ENCODE measurements around the gene RPH3AL. TPM values are rescaled to one million over a fixed set of nuclear protein-coding genes. Genes with fewer than 3 reads are reported as not detected.
"Not testable (repeated sequence)": the region's sequence is repeated elsewhere in the genome, so short reads cannot be mapped to it uniquely, and the experiment has no call there.

RPH3AL gene
- polyA plus RNA-seq, 4 donors: 10.5 to 18.8 (median 12.0) TPM

GRCh38 chr17:178292-179065, 174.1 kb downstream of the RPH3AL start:
- H3K27me3 ChIP-seq (ENCODE audit: control insufficient read depth in 3 of 3, insufficient read depth in 3 of 3, low read length in 3 of 3): peaks cover 10 to 46% (median 20%) of the 10 kb centered on the region in 3 donors
- no peaks in the 10 kb centered on the region for H3K36me3 ChIP-seq (ENCODE audit: control insufficient read depth in 3 of 3, insufficient read depth in 2 of 3, low read depth in 1 of 3, low read length in 3 of 3)
- peak overlapping the region in 1 of 3 donors; percentile 4 for H3K27ac ChIP-seq (ENCODE audit: low read depth in 1 of 3, low read length in 2 of 3)
- peaks cover 0 to 6% (median 0%) of the 10 kb centered on the region in 3 donors for H3K4me1 ChIP-seq (ENCODE audit: control insufficient read depth in 3 of 3, insufficient read depth in 2 of 3, low read depth in 1 of 3, low read length in 2 of 3)
- 67 to 72% (median 69%) methylated on average over 12 of the region's 12 CpGs for WGBS, 3 donors
- FAIRE-seq (no peak), DNase-seq (no peak)
- H3K4me3 ChIP-seq (ENCODE audit: low read depth in 1 of 3, low read length in 3 of 3): no peak overlapping the region
- no peaks in the 10 kb centered on the region for H3K9me3 ChIP-seq (ENCODE audit: control insufficient read depth in 2 of 2, insufficient read depth in 1 of 2, low read depth in 1 of 2, low read length in 1 of 2)

DNA sequence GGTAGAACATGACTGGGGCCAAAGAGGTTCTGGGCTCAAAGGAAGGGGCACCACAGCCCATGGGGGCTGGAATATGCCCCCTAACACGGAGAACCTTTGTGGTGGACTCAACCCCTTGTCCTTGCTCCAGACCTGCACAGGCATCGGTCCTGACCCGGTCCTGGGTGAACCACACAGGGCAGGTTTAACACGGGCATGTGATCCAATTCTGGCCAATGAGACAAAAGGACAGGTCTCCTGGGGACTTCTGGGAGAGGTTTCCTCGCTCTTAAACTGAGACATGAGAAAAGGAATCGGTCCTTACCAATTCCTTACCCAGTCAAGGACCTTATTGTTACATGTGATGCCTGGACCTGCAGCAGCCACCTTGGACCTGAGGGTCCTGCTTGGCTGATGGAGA, 174.8 kb downstream of the RPH3AL start:
- Histone ChIP-seq H3K36me3 (ENCODE audit: control insufficient read depth in 3 of 3, insufficient read depth in 2 of 3, low read depth in 1 of 3, low read length in 3 of 3) (no peaks in the 10 kb centered on the region), H3K4me1 (ENCODE audit: control insufficient read depth in 3 of 3, insufficient read depth in 2 of 3, low read depth in 1 of 3, low read length in 2 of 3) (peaks cover 0 to 6% (median 0%) of the 10 kb centered on the region in 3 donors), H3K9me3 (ENCODE audit: control insufficient read depth in 2 of 2, insufficient read depth in 1 of 2, low read depth in 1 of 2, low read length in 1 of 2) (no peaks in the 10 kb centered on the region), H3K4me3 (ENCODE audit: low read depth in 1 of 3, low read length in 3 of 3) (no peak overlapping the region), H3K27ac (ENCODE audit: low read depth in 1 of 3, low read length in 2 of 3) (no peak overlapping the region), H3K27me3 (ENCODE audit: control insufficient read depth in 3 of 3, insufficient read depth in 3 of 3, low read length in 3 of 3) (peaks cover 10 to 38% (median 20%) of the 10 kb centered on the region in 3 donors)
- no peak for DNase-seq
- 78 to 84% (median 80%) methylated on average over 6 of the region's 6 CpGs for WGBS, 3 donors
- no peak for FAIRE-seq

- 63 to 74% (median 67%) methylated on average over 3 of the region's 3 CpGs for WGBS, 3 donors
- peaks cover 5 to 32% (median 20%) of the 10 kb centered on the region in 3 donors for H3K27me3 ChIP-seq (ENCODE audit: control insufficient read depth in 3 of 3, insufficient read depth in 3 of 3, low read length in 3 of 3)
- H3K4me1 ChIP-seq (ENCODE audit: control insufficient read depth in 3 of 3, insufficient read depth in 2 of 3, low read depth in 1 of 3, low read length in 2 of 3): peaks cover 0 to 4% (median 0%) of the 10 kb centered on the region in 3 donors
- DNase-seq (no peak), FAIRE-seq (no peak)
- no peak overlapping the region for H3K27ac ChIP-seq (ENCODE audit: low read depth in 1 of 3, low read length in 2 of 3)
- H3K36me3 ChIP-seq (ENCODE audit: control insufficient read depth in 3 of 3, insufficient read depth in 2 of 3, low read depth in 1 of 3, low read length in 3 of 3): peaks cover 0 to 2% (median 0%) of the 10 kb centered on the region in 3 donors
- no peaks in the 10 kb centered on the region for H3K9me3 ChIP-seq (ENCODE audit: control insufficient read depth in 2 of 2, insufficient read depth in 1 of 2, low read depth in 1 of 2, low read length in 1 of 2)
- H3K4me3 ChIP-seq (ENCODE audit: low read depth in 1 of 3, low read length in 3 of 3): no peak overlapping the region
Measured at GRCh38 chr17:177155-177554, 175.5 kb downstream of the RPH3AL start.

DNA sequence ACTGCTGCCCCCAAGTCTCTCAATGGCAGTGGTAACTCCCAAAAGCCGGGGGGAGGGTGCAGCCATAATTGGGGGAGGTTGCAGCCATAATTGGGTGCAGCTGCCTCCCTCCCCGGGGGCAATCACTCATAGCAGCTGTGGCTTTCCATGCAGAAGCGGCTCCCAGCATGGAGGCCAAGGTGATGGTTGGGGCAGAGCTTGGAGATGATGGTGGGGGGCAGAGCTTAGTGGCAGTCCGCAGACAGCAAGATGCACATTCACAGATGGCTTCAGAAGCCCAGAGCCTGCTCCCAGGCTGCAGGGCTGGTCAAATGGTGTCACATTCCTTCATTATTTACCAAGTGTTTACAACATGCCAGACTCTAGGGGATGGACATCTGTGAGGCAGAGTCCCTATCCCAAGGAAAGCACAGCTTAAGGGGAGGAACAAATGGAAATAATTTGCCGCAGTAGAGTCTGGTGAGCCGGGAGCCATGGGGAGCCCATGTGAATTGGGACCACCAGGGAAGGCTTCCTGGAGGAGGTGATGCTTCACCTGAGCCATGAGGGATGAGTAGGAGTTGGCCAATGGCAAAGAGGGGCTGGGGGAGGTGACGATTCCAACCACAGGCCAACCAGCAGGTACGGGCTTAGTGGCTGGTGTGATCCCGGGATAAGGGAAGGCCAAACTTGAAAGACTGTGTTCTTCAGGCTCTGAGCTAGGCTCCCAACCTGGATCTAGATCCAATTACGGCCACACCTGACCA, 179.3 kb downstream of the RPH3AL start:
- Histone ChIP-seq H3K27ac (ENCODE audit: low read depth in 1 of 3, low read length in 2 of 3) (no peak overlapping the region), H3K27me3 (ENCODE audit: control insufficient read depth in 3 of 3, insufficient read depth in 3 of 3, low read length in 3 of 3) (peaks cover 0 to 10% (median 0%) of the 10 kb centered on the region in 3 donors), H3K4me1 (ENCODE audit: control insufficient read depth in 3 of 3, insufficient read depth in 2 of 3, low read depth in 1 of 3, low read length in 2 of 3) (no peaks in the 10 kb centered on the region), H3K9me3 (ENCODE audit: control insufficient read depth in 2 of 2, insufficient read depth in 1 of 2, low read depth in 1 of 2, low read length in 1 of 2) (no peaks in the 10 kb centered on the region), H3K36me3 (ENCODE audit: control insufficient read depth in 3 of 3, insufficient read depth in 2 of 3, low read depth in 1 of 3, low read length in 3 of 3) (peaks cover 0 to 2% (median 0%) of the 10 kb centered on the region in 3 donors), H3K4me3 (ENCODE audit: low read depth in 1 of 3, low read length in 3 of 3) (no peak overlapping the region)
- DNase-seq (no peak), FAIRE-seq (no peak)
- 77 to 80% (median 79%) methylated on average over 10 of the region's 10 CpGs for WGBS, 3 donors

- Histone ChIP-seq H3K27me3 (ENCODE audit: control insufficient read depth in 3 of 3, insufficient read depth in 3 of 3, low read length in 3 of 3) (peaks cover 0 to 3% (median 0%) of the 10 kb centered on the region in 3 donors), H3K9me3 (ENCODE audit: control insufficient read depth in 2 of 2, insufficient read depth in 1 of 2, low read depth in 1 of 2, low read length in 1 of 2) (no peaks in the 10 kb centered on the region), H3K27ac (ENCODE audit: low read depth in 1 of 3, low read length in 2 of 3) (no peak overlapping the region), H3K4me1 (ENCODE audit: control insufficient read depth in 3 of 3, insufficient read depth in 2 of 3, low read depth in 1 of 3, low read length in 2 of 3) (no peaks in the 10 kb centered on the region), H3K4me3 (ENCODE audit: low read depth in 1 of 3, low read length in 3 of 3) (no peak overlapping the region), H3K36me3 (ENCODE audit: control insufficient read depth in 3 of 3, insufficient read depth in 2 of 3, low read depth in 1 of 3, low read length in 3 of 3) (peaks cover 0 to 2% (median 0%) of the 10 kb centered on the region in 3 donors)
- WGBS, 3 donors: 82 to 90% (median 83%) methylated on average over 8 to 11 of the region's 11 CpGs
- DNase-seq (no peak), FAIRE-seq (no peak)
Measured at GRCh38 chr17:172401-172800, 180.2 kb downstream of the RPH3AL start.

DNA sequence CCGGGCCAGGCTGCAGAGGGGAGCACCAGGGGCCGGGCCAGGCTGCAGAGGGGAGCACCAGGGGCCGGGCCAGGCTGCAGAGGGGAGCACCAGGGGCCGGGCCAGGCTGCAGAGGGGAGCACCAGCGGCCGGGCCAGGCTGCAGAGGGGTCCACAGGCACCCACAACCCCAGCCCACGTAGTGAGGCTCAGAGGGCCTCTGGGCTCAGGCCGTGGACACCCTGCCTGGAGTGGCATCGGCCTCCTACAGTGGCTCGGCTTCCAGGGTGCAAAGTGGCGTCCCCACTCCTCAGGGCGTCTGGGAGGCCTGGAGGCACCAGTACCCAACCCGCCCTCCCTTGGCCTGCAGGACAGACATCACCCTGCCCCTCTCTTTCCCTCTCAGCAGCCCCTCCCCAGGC, 180.7 kb downstream of the RPH3AL start:
- 88 to 94% (median 93%) methylated on average over 8 to 12 of the region's 13 CpGs for WGBS, 3 donors
- Histone ChIP-seq H3K4me1 (ENCODE audit: control insufficient read depth in 3 of 3, insufficient read depth in 2 of 3, low read depth in 1 of 3, low read length in 2 of 3) (no peaks in the 10 kb centered on the region), H3K36me3 (ENCODE audit: control insufficient read depth in 3 of 3, insufficient read depth in 2 of 3, low read depth in 1 of 3, low read length in 3 of 3) (peaks cover 0 to 2% (median 0%) of the 10 kb centered on the region in 3 donors), H3K9me3 (ENCODE audit: control insufficient read depth in 2 of 2, insufficient read depth in 1 of 2, low read depth in 1 of 2, low read length in 1 of 2) (no peaks in the 10 kb centered on the region), H3K27ac (ENCODE audit: low read depth in 1 of 3, low read length in 2 of 3) (no peak overlapping the region), H3K27me3 (ENCODE audit: control insufficient read depth in 3 of 3, insufficient read depth in 3 of 3, low read length in 3 of 3) (no peaks in the 10 kb centered on the region), H3K4me3 (ENCODE audit: low read depth in 1 of 3, low read length in 3 of 3) (no peak overlapping the region)
- no peak for DNase-seq
- FAIRE-seq: no peak

DNA sequence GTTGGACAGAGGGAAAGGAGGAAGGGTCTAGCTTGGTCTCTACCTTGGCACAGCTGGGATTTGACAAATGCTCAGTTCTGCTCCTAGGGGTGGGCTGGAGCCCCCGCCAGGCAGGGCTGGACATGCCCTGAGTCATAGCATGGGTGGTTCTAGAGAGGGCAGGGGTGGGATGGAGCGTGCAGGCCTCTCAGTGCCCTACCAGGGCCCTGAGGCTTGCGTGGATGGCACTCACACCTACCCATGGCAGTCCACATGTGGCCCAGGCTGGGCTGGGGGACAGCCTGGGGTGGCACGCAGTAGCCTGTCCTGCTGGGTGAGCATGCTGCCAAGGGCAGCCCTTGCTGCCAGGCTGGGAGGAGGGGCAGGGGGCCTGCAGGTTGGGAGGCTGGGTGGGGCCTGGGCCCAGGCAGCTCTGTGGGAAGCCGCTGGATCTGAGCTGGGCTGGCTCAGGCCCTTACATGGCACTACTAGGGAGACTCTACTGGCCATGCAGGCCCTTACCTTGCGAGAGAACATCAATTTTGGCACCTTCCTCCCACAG, 182.4 kb downstream of the RPH3AL start:
- FAIRE-seq: no peak
- Histone ChIP-seq H3K4me1 (ENCODE audit: control insufficient read depth in 3 of 3, insufficient read depth in 2 of 3, low read depth in 1 of 3, low read length in 2 of 3) (no peaks in the 10 kb centered on the region), H3K27ac (ENCODE audit: low read depth in 1 of 3, low read length in 2 of 3) (no peak overlapping the region), H3K9me3 (ENCODE audit: control insufficient read depth in 2 of 2, insufficient read depth in 1 of 2, low read depth in 1 of 2, low read length in 1 of 2) (no peaks in the 10 kb centered on the region), H3K27me3 (ENCODE audit: control insufficient read depth in 3 of 3, insufficient read depth in 3 of 3, low read length in 3 of 3) (no peaks in the 10 kb centered on the region), H3K36me3 (ENCODE audit: control insufficient read depth in 3 of 3, insufficient read depth in 2 of 3, low read depth in 1 of 3, low read length in 3 of 3) (peaks cover 0 to 2% (median 0%) of the 10 kb centered on the region in 3 donors), H3K4me3 (ENCODE audit: low read depth in 1 of 3, low read length in 3 of 3) (no peak overlapping the region)
- WGBS, 3 donors: 79 to 87% (median 86%) methylated on average over 6 of the region's 6 CpGs
- no peak for DNase-seq

DNA sequence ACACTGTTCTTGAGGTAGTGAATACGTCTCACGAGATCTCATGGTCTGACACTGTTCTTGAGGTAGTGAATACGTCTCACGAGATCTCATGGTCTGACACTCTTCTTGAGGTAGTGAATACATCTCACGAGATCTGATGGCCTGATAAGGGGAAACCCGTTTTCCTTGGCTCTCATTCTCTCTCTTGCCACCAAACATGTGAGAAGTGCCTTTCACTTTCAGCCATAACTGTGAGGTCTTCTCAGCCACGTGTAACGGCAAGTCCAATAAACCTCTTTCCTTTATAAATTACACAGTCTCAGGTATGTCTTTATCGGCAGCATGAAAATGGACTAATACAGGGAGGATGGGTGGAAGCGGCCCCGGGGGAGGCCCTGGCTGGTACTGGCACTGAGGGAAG, 184.0 kb downstream of the RPH3AL start:
- not testable (repeated sequence) for H3K27me3 ChIP-seq (ENCODE audit: control insufficient read depth in 3 of 3, insufficient read depth in 3 of 3, low read length in 3 of 3); H3K27ac ChIP-seq (ENCODE audit: low read depth in 1 of 3, low read length in 2 of 3); DNase-seq; H3K4me3 ChIP-seq (ENCODE audit: low read depth in 1 of 3, low read length in 3 of 3); H3K9me3 ChIP-seq (ENCODE audit: control insufficient read depth in 2 of 2, insufficient read depth in 1 of 2, low read depth in 1 of 2, low read length in 1 of 2); FAIRE-seq; H3K4me1 ChIP-seq (ENCODE audit: control insufficient read depth in 3 of 3, insufficient read depth in 2 of 3, low read depth in 1 of 3, low read length in 2 of 3); H3K36me3 ChIP-seq (ENCODE audit: control insufficient read depth in 3 of 3, insufficient read depth in 2 of 3, low read depth in 1 of 3, low read length in 3 of 3)
- WGBS, 3 donors: 73 to 76% (median 75%) methylated on average over 9 of the region's 11 CpGs
